NCI-H128 (cell line): ENCODE measurements around the gene NFKBIZ.
"Not testable (repeated sequence)": the region's sequence is repeated elsewhere in the genome, so short reads cannot be mapped to it uniquely, and the experiment has no call there.

Experiments used
- DNase-seq: peaks from one replicate; lab custom pipeline; 2025; ENCODE audit not compliant: unreplicated experiment; lab: John Stamatoyannopoulos, UW

The NFKBIZ gene

DNA sequence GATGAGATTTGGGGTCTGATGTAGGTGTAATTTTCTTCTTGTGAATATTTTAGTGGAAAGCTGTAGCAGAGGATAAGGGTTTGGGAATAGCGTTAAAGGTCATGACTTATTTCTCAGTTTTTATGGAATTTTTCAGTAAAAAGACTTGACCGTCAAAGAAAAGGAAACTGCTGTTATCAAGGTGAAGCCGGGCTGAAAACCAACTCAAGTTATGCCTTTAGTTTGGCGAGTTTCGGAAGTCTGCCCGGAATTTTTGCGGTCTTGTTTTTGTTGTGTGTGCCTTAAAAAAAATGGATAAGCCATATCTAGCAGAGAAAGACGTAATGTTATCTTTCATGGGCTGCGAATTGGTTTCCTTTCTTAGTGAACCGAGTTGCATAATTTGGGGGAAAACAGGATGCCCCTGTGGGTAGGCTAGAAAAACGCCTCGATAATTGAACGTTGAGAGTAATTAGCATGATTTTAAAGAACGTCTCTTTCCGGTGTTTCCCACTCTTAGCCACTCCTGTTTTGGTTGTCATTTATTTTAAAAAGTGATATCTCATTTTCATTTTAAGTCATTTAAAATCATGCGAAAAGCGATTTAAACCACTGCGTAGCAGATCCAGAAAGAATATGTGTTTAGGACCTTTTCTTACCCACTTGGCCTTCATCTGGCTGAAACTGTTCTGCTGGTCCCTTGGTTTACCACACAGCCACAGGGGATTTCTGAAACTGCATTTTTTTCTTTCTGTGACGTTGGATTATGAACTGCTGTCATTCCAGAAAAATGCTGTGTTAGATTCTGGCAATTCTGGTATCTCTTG lies 1.1 kb downstream of the NFKBIZ start:
- no peak for DNase-seq

- no peak for DNase-seq
These were observed 1.9 kb downstream of the NFKBIZ start for GRCh38 chr3:101851072-101851770.

GRCh38 chr3:101851850-101852714 lies 2.8 kb downstream of the NFKBIZ start:
- DNase-seq, result no peak

DNA sequence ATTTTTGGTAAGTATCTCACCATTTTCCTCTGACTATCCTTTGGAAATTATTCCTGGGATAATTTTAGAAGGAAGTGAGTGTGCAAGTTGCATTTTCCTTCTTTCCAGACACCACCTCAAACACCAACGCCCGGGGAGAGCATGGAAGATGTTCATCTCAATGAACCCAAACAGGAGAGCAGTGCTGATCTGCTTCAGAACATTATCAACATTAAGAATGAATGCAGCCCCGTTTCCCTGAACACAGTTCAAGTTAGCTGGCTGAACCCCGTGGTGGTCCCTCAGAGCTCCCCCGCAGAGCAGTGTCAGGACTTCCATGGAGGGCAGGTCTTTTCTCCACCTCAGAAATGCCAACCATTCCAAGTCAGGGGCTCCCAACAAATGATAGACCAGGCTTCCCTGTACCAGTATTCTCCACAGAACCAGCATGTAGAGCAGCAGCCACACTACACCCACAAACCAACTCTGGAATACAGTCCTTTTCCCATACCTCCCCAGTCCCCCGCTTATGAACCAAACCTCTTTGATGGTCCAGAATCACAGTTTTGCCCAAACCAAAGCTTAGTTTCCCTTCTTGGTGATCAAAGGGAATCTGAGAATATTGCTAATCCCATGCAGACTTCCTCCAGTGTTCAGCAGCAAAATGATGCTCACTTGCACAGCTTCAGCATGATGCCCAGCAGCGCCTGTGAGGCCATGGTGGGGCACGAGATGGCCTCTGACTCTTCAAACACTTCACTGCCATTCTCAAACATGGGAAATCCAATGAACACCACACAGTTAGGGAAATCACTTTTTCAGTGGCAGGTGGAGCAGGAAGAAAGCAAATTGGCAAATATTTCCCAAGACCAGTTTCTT lies 3.9 kb downstream of the NFKBIZ start:
- no peak for DNase-seq

DNA sequence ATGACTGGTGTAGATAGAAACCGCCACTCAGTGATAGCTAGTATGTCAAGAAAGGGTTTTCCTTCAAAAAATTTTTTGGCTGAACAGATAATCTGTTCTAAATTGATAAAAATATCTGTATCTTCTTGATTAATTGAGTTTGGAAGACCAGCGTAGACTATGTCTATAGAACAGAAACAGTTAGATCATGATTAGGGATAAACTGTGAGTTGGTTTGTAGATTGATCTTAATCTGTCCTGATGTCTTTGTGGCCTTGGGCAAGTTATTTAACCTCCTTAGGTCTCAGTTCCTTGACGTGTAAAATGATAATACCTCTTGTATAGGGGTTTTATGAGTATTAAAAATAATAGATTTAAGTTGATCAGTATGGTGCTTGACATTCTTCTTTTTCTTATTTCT lies 4.7 kb downstream of the NFKBIZ start:
- DNase-seq, result no peak

DNA sequence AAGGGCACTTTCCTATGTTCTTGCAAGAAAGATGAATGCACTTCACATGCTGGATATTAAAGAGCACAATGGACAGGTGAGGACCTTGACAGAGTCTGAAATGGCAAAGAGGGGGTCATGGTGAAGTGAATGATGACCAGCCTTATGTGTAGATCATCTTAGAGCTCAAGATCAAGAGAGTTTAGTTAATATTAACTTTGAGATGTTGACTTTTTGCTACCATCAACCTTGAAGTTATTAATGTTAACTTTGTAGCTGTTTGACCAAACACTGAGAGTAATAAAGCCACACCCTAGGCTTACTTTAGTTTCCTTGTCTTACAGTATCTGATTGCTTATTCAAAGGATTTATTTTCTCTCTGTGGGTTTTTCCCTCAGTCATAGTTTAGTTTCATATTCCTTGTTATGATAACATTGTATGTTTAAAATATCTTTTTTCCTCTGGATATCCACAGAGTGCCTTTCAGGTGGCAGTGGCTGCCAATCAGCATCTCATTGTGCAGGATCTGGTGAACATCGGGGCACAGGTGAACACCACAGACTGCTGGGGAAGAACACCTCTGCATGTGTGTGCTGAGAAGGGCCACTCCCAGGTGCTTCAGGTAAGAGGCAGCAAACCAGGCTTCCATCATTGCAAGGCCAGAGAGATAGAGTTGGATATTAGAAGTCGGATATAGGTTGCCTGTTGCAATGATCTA lies 5.4 kb downstream of the NFKBIZ start:
- no peak for DNase-seq

DNA sequence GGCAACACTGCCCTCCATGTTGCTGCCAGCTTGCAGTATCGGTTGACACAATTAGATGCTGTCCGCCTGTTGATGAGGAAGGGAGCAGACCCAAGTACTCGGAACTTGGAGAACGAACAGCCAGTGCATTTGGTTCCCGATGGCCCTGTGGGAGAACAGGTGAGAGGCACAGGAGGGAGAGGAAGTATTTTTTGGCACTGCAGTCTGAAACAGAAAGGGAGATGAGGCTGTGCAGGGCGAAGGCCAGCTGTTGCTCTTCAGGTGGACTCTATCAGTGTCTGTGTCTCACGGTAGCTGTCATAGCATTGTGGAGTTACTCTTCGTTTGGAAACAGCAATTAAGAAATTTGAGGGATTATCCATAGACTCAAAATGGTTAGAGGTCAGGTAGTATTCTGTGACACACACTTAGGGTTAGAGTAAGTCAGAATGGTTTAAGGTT lies 8.0 kb downstream of the NFKBIZ start:
- DNase-seq, result no peak

- no peak for DNase-seq
These were observed 9.2 kb downstream of the NFKBIZ start for GRCh38 chr3:101858464-101859030.

GRCh38 chr3:101859882-101860448 lies 10.7 kb downstream of the NFKBIZ start:
- DNase-seq, result no peak

DNA sequence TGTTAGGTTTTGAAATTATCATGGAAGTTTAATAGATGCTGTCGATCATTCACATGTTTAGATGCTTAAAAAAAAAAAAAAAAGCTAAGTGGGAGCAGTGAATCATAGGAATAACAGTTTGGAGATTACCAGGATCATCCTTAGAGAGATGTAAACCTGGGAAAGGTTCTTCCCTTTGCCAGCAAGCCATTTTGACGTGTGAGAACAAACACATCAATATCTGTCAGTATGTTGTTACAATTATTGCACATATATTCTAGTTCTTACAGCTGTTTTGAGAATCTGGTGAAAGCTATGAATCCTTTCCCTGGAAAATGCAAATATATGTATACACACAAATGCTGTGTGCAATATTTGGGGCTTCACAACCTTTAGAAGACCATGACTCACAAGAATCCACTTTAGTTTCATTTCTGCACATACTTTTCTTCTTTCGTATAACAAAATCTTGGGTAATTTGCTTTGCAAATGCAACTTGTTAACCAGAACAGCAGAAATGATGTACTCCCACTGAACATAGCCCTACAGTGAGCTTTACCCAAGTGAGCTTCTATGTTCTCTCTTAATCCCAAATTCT lies 12.0 kb downstream of the NFKBIZ start:
- no peak for DNase-seq

- DNase-seq, result no peak
These were observed 12.6 kb downstream of the NFKBIZ start for GRCh38 chr3:101861789-101862415.

GRCh38 chr3:101862416-101863165 lies 13.3 kb downstream of the NFKBIZ start:
- DNase-seq, result no peak

- DNase-seq, result not testable (repeated sequence)
These were observed 15.6 kb downstream of the NFKBIZ start for GRCh38 chr3:101864926-101865325.

DNA sequence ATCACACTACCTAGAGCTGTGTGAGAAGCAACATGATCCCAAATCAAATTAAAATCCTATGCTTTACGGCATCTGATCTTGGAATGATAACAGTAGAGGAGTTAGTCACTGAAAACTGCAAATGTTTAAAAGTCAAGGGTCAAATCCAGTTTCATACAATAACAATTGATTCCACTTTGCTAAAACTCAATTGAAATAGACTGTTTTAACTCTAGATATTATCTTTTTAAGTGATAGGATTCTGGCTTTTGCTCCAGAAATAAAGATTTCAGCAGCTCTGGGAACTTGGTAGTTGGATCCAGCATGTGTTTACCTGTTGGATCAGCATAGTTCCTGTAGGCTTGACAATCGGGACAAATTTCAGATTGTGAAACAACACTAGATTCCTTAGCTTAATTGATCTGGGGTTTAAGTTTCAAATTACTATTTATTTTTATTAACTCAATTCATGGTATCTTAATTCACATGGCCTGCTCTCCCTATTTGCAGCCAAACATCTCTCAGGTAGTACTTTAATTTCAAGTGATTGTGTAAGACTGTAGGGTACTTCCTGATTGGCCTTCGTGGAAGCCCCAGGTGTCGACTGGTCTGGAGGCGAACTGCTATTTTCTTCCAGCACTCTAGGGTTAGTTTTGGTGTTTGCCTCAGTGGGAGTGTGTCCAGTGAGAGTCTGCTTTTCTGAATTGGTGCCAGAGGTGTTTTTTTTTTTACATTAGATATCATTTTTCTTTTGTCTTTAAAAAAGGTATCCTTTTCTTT lies 16.6 kb downstream of the NFKBIZ start:
- DNase-seq, result no peak

GRCh38 chr3:101867511-101867910 lies 18.2 kb downstream of the NFKBIZ start:
- DNase-seq, result no peak

DNA sequence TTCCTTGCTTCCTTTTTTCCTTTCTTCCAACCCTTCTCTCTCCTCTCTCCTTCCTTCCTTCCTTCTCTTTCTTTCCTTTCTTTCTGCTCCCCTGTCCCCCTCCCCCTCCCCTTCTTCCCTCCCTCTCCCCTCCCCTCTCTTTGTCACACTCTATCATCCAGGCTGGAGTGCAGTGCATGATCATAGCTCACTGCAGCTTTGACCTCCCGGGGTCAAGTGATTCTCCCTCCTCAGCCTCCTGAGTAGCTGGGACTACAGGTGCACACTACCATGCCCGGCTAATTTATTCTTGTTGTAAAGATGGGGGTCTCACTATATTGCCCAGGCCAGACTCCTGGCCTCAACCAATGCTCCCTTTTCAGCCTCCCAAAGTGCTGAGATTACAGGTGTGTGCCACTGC lies 18.7 kb downstream of the NFKBIZ start:
- DNase-seq, result no peak
